Measurements from ENCODE around the gene FAHD1.
A peak's percentile ranks its signal among the peaks of the same experiment; 100 is the strongest.

The FAHD1 gene

GRCh38 chr16:1828645-1829410, 1.8 kb downstream of the FAHD1 start:
- in situ Hi-C loops (cut with HindIII; ENCODE audit: low sequenced_read_pairs), result no loop called here

GRCh38 chr16:1830213-1830612, 3.2 kb downstream of the FAHD1 start:
- no peak for DNase-seq (ENCODE audit: low read depth)

More at GRCh38 chr16:1828645-1829410, 1.8 kb downstream of the FAHD1 start:
- no peak for TF ChIP-seq CTCF (IDR thresholded peaks at IDR 0.05; ENCODE audit: low read depth, low read length, missing control alignments)
- DNase-seq (ENCODE audit: low read depth), result no peak
- peak overlapping the region; percentile 99 for H3K4me3 ChIP-seq (ENCODE audit: low read depth, low read length)

GRCh38 chr16:1831186-1832075, 4.4 kb downstream of the FAHD1 start:
- in situ Hi-C loops (cut with HindIII; ENCODE audit: low sequenced_read_pairs), result no loop called here
- no peak for DNase-seq (ENCODE audit: low read depth)
- H3K4me3 ChIP-seq (ENCODE audit: low read depth, low read length), result no peak overlapping the region
- no peak for TF ChIP-seq CTCF (IDR thresholded peaks at IDR 0.05; ENCODE audit: low read depth, low read length, missing control alignments)

More at GRCh38 chr16:1830213-1830612, 3.2 kb downstream of the FAHD1 start:
- in situ Hi-C loops (cut with HindIII; ENCODE audit: low sequenced_read_pairs), result no loop called here
- H3K4me3 ChIP-seq (ENCODE audit: low read depth, low read length), result no peak overlapping the region
- TF ChIP-seq CTCF (IDR thresholded peaks at IDR 0.05; ENCODE audit: low read depth, low read length, missing control alignments), result no peak

- H3K4me3 ChIP-seq (ENCODE audit: low read depth, low read length), result no peak overlapping the region
- in situ Hi-C loops (cut with HindIII; ENCODE audit: low sequenced_read_pairs), result no loop called here
- no peak for TF ChIP-seq CTCF (IDR thresholded peaks at IDR 0.05; ENCODE audit: low read depth, low read length, missing control alignments)
- DNase-seq (ENCODE audit: low read depth), result no peak
Observed at GRCh38 chr16:1832838-1833454, 5.9 kb downstream of the FAHD1 start.

- DNase-seq (ENCODE audit: low read depth), result no peak
- in situ Hi-C loops (cut with HindIII; ENCODE audit: low sequenced_read_pairs), result no loop called here
- no peak overlapping the region for H3K4me3 ChIP-seq (ENCODE audit: low read depth, low read length)
- TF ChIP-seq CTCF (IDR thresholded peaks at IDR 0.05; ENCODE audit: low read depth, low read length, missing control alignments), result no peak
Observed at GRCh38 chr16:1834096-1834495, 7.1 kb downstream of the FAHD1 start.

- no peak overlapping the region for H3K4me3 ChIP-seq (ENCODE audit: low read depth, low read length)
- no peak for DNase-seq (ENCODE audit: low read depth)
- in situ Hi-C loops (cut with HindIII; ENCODE audit: low sequenced_read_pairs), result no loop called here
Observed at GRCh38 chr16:1839554-1839953, 12.5 kb downstream of the FAHD1 start.

More at GRCh38 chr16:1839554-1839953, 12.5 kb downstream of the FAHD1 start:
- TF ChIP-seq CTCF (IDR thresholded peaks at IDR 0.05; ENCODE audit: low read depth, low read length, missing control alignments), result no peak

Data from astrocyte of the cerebellum (primary cell).